Amniotic stem cell (primary cell): Measurements from ENCODE around the gene URAD.

ENCODE experiments used
- DNase-seq: peaks from one replicate; lab custom pipeline; 2025; lab: John Stamatoyannopoulos, UW

The URAD gene

DNA sequence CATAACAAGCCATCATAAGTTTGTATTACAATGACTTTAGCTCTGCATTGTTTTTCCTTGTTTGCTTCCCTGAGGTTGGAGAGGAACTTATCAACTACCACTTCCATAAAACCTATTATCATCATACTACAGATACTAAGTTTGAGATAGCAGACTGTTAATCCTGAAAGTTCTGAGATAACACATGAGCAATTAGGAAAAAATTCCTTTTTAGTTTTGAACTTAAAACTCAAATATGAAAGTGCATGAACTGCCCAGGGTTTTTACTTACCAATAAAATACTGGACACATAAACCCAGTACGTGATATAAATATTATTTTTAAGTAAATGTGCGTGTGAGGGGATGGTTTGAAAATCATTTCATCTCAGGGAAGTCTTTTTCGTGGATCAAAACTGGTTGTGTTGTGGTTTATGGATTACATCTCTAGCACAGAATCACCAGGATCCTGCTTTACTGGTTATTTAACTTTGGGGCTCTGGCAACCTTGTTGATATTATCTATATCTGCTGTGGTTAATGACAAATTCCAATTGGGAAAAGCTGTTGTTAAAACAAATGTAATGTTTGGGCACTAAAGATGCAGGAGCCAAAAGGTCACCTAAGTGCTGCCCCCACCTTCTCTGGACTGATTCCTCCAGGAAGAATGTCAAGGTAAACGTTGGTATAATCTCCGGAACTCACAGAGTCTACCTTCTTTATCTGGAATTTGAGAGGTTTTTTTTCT is 31.8 kb downstream of the URAD start:
- DNase-seq = no peak

GRCh38 chr13:27955014-27955591 is 33.4 kb downstream of the URAD start:
- no peak for DNase-seq

- DNase-seq = no peak
Measured at GRCh38 chr13:27954406-27954851, 34.1 kb downstream of the URAD start.

GRCh38 chr13:27953676-27954405 is 34.7 kb downstream of the URAD start:
- no peak for DNase-seq

GRCh38 chr13:27952876-27953675 is 35.4 kb downstream of the URAD start:
- no peak for DNase-seq

DNA sequence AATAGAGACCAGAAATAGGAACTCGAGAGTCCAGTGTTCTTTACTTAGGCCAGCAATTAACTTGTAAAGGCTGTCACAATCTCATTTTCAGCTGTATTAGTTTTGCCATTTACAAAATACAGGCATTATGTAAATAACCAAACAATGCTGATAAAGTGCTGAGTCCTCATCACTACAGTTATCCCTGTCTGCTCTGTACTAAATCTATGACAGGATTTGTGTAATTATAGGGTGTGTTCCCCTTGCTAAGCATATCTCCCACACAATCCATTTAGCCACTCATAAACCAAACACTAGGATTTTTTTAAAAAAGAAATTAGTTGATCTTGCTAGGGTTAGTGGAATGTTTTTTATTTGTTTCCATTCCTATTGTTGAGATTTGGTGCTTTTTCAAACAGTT is 45.5 kb downstream of the URAD start:
- DNase-seq = no peak

GRCh38 chr13:27933580-27934328 is 54.7 kb downstream of the URAD start:
- DNase-seq = no peak

DNA sequence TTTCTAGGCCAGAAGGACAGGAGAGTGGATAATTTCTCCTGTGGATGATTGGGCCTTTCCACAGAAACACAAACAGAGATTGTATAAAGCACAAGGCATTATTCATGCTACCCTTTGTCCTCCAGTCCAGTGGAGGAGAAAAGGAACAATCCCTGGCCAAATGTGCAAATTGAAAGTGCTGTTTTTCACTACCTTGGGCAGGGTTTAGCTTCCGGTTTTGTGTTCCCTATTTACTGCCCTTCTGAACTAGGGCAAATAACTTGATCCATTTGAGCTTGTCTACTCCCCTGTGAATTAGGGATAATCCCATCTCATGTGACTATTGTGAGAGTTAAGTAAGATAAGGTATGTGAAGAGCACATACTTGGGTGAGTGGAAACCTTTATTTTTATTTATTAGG is 55.4 kb downstream of the URAD start:
- DNase-seq = no peak

DNA sequence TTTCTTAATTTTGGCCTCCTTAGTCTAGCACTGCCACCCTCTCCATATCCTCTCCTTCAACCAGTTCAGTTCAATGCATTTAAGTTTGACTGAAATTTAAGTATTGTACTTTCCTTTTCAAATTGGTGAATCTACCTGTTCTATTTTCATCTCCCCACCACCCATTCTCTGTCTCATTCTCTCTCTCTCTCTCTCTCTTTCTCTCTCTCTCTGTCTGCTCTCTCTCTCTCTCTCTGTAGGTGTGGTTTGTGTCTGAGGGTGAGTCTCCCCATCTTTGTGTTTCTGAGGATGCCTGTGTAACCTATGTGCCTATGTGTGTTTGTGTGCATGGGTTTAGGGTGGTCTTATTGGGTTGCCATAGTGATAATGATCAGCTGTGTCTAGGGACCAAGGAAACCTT is 58.6 kb downstream of the URAD start:
- no peak for DNase-seq

DNA sequence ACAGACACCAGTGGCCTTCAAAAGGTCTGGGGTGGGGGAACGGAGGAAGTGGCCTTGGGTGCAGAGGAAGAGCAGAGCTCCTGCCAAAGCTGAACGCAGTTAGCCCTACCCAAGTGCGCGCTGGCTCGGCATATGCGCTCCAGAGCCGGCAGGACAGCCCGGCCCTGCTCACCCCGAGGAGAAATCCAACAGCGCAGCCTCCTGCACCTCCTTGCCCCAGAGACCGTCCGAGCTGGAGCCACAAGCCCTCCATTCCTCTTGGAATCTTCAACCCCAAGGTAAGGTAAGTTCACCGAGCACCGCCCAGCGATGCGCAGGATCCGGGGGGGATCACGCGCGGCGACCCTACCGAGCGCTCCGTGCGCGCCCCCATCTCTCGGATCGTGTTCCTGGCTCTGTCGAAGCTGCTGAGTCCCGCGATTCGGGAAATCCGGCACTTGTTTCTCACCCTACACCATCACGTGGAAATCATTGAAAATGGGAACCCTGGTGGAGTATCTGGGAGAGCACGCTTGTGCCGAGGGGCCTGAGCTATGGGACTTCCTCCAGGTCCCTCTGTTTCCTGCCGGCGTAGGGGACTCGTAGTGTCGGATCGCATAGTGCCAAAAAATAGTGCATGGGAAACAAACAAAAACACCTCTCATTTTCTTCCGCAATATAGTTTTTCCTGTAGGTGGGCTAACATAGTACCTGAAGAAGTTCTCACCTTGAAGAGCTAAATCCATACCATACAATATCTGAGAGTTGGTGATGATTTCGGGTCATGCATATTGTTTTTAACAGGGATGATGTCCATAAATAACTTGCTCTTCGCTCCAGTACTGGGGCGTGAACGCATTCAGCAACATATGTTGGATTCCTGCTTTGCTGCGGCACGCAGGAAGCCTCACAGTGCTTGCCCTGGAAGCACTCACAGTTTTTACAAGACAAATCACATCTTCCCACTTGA is 59.4 kb downstream of the URAD start:
- no peak for DNase-seq

DNA sequence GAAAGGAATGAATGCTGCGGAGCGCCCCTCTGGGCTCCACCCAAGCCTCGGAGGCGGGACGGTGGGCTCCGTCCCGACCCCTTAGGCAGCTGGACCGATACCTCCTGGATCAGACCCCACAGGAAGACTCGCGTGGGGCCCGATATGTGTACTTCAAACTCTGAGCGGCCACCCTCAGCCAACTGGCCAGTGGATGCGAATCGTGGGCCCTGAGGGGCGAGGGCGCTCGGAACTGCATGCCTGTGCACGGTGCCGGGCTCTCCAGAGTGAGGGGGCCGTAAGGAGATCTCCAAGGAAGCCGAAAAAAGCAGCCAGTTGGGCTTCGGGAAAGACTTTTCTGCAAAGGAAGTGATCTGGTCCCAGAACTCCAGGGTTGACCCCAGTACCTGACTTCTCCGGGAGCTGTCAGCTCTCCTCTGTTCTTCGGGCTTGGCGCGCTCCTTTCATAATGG is 60.1 kb downstream of the URAD start:
- DNase-seq = no peak
